IPS-NIHi11 (cell line): Measurements from ENCODE around the gene C8A.

Experiments
- DNase-seq: peaks from one replicate; pipeline ENCODE4 v3.0.0; 2012; ENCODE audit warnings: mixed read lengths, low spot score

C8A gene

DNA sequence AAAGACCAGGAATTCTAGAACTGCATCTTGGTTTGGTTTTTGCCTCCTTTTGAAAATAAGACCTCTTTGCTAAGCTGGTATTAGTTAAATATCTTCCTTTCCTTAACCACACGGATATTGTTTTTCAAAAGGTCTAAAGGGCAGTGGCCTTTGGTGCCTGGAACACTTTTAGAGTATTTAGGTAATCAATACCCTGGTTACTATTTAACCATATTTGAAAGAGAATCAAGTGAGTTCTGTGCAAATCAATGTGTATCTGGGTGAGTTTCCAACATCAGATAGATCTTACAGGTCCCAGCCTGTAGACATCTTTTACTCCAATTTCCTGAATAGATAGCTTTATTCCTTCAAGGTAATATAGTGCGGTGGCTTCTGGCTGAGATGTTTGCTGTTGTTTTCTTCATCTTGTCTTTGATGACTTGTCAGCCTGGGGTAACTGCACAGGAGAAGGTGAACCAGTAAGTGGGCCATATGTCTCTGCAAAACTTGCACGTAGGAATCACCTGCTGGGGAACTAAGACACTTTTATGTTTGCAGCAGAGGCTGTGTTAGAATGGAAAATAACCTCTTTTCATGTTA, at the start of gene C8A:
Gene C8A, plus strand, starts transcription at position 277 of the 579 bp plus-strand sequence. Its CDS starts 105 bp downstream, at position 382.
- DNase-seq = no peak

DNA sequence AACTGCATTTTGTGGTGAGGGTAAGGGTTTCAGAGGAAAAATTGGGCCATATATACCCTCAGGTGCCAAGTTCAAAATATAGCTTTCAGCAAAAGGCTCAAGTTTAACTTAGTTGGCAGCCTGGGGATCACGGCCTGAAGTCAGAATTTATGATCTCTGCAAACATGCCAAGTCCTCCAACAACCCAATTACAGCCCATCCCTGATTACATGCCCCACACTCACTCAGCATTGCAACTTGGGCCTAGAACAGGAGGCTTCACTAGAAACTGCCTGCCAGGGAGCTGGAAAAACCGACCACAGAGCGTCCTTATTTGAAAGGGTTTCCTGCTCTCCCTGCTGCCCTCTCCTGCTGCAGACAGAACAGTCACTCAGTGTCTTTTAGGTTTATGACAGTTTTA, 47.8 kb upstream of the C8A start:
- DNase-seq = no peak

DNA sequence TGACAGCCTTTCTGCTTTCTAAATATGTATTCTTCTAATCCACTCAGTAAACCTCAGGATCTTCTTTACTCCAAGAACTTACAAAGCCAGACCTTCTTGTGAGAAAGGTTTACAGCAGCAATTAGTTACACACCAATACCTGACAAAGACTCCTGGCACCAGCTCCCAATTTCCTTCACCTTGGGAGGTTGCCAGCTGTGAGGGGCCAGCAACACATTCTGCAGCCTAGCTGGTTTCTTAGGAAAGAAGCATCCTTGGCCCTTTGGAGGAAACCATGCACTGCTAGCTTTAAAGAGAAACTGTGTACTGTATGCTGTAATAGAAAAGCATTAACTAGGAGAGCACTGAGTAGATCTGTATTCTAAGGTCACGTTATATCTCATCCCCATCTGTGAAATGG, 46.2 kb upstream of the C8A start:
- no peak for DNase-seq

DNA sequence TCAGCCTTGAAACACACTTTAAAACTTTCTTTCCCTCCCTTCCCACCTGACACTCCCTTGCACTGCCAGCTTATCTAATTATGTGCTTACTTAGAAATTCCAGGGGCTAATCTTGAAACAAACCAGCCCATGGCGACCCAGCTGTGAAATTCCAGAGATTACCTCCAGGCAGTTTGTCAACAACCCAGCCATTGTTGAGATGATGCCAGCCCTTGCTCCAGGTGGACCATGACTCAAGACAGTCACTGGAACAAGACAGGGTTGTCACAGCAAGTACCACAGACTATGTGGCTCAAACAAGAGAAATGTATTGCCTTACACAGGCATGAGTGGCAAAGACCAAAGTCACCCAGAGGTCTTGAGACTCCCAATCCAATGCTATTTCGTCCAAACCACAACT, 43.3 kb upstream of the C8A start:
- DNase-seq = no peak

DNA sequence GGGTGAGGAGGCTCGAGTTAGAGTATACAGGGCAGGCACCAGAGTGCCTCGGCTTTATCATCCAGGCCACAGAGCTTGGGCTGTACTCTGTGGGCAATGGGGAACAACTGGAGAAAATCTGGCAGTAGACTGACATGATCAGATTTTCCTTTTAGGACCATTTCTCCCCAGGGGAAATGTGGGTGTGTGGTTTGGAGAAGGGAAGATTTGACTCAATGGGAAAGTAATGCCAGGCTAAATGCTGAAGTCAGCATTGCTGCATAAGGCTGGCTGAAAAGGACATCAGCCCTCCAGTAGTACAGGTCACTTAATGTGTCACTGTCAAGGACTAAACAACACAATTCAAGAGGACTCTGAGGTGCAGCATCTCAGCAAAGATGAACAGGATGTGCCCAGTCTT, 40.4 kb upstream of the C8A start:
- DNase-seq = no peak

DNA sequence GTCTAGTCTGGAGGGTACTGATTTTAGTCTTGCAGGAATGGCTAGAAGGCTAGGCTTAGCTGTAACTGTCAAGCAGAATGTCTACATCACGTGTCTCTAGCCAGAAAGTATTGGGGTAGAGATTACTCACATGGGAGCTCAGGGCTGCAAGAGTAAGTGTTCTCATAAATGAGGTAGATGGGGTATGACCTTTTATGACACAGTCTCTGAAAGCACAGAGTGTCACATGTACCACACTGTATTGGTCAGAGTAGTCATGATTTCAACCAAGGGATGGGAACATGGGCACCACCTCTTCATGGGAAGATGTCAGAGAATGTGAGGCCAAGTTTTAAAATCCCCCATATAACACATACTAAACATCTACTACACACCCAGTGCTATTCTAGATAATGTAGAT, 38.3 kb upstream of the C8A start:
- DNase-seq = no peak

DNA sequence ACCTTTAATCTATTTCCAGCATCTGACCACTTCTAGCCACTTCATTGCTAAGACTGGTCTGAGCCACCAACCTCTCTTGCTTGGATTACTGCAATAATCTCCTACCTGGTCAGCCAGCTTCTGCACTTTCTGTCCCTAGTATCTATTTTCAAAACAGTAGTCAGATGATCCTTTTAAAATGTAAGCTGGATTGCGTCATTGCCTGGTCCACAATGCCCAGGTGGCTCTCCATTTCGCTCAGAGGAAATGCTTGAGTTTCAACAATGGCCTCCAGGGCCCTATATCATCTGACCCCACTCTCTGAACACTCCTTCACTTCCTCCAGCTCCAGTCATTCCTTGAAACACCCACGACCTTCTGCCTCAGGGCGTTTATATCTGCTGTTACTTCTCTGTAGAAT, 37.7 kb upstream of the C8A start:
- no peak for DNase-seq

DNA sequence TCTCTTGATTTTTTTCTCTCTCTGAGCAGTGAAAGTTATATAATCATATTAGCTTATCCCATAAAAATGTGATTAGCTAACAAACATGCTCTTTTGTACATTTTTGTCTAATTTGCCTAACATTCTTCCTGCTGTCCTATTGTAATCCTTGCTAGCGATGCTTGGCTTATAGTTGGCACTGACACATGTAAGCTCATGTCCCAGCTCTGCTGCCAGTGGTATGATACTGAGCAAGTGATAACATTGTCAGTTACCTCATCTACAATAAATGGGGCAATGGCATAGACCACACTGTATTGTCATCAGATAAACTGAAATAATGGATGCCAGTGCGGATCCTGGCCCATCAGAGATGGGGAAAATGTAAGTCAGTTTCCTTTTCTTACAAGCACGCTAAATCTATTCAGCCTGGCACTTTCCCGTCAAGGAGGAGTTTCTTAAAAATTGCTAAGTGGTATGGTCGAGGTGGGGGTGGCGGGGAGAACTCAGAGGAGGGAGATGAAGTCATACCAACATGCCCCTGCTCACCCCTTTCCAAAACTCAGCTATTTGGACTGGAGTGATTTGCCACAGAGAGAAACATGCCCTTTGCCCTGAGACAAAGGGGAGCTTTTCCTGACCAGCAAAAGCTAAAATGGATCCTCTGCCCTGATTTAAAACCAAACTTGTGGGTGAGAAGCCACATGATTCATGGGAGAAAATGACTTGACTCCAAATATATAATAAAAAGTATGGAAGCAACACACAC, 36.7 kb upstream of the C8A start:
- DNase-seq = no peak

DNA sequence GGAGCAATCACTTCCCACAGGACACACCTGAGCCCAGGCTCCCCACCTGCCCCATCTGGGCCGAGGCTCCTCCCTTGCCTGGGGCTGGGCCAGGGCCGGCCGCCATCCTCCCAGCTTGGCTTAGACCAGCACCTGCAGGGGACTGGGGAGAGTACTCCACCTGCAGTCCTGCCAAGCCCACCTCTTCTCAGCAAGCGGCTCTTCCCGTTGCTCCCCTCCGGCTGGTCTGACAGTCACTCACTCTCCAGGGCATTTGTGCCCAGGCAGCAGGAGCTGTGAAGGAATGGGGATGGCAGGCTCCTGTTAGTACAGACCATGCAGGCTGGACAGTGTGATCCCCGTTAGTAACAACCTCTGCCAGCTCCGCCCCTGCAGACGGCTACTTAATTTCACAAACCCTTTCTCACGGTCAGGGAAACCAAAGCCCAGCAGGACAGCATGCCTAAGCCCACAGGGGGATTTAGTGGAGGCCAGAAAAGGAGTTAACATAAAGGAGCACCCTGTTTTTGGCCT, 35.2 kb upstream of the C8A start, which contains the start of gene FYB2:
Gene FYB2, minus strand, starts transcription at position 18 of the 513 bp plus-strand sequence. CDS start 114 bp downstream, outside the sequence.
- peak; percentile 68 for DNase-seq

DNA sequence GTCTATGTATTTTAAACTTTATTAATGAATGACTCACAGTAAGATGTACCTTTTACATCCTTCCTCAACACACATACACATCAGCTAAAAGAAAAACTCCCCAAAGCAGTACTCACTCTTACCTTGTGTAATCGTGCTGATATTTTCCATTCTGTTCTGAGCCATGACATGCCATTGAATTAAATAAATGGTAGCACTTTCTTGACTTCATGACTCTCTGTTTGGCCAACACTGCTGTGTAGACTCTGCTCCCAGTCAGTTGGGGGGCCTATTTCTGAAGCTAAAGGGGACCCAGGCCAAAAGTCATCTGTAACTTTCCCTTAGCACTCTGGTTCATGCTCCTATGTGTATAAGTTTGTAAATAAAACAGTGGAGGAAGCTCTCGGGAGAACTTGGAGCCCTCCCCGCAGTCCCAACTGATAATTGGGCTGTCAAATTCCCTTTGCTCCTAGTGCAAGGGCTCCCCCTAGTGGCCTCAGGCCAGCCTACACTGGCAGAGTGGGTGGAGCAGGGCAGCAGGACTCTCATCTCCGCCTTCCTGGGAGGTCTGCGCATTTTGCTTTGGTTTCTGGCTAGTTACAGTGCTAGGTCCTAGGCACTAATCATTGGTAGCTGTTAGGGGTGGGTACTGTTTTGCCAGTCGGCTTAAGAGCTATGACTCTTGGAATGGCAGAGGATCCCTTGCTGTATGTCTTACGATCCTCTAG, 33.7 kb upstream of the C8A start:
- DNase-seq = peak; percentile 83

DNA sequence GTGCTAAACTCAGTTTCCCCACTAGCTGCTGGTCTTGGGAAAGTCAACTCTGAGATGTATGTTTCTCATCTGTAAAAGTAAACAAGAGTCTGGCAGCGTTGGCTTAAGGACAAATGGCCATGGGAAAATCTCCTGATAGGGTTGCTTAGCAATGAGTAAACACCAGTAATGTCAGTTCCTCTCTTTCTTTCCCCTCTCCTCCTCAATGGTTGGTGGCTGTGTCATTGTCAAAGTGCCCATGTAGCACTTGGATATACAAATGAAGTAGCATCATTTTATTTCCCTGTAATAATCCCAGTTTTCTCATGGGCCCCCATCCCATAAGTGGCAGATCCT, 33.2 kb upstream of the C8A start:
- no peak for DNase-seq

DNA sequence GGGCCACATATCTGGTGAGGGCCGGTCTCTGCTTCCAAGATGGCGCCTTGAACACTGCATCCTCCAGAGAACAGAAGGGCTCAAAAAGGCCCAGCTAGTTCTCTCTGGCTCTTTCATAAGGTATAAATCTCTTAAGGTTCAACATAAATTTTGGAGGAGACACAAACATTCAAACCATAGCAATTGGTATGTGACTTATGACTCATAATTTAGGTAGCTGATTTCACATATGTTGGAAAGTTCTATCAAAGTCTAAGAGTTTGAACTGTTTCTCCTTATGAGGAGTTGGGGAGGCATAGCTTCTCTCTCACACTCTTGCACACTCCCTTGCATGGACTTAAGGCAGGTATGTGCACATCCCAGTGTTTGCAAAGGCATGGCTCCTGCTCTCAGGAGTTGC, 30.3 kb upstream of the C8A start:
- no peak for DNase-seq

DNA sequence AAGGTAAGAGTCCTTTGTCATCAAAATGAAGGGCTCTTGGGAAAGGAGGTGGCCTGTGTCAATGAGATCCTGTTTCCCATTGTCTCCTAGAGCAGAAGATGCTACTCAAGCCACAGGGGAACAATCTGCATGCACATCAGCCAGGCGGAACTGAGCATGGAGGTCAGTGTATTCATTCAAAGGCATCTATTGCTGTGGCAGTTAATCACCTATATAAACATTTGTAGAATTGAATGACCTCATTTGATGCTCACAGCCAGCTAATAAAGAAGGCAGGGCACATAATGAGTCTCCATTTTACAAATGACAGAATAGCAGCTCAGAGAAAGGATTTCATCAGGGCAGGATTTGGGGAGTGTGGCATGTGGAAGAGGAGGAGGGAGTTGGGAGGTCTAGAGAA, 29.7 kb upstream of the C8A start:
- DNase-seq = no peak

DNA sequence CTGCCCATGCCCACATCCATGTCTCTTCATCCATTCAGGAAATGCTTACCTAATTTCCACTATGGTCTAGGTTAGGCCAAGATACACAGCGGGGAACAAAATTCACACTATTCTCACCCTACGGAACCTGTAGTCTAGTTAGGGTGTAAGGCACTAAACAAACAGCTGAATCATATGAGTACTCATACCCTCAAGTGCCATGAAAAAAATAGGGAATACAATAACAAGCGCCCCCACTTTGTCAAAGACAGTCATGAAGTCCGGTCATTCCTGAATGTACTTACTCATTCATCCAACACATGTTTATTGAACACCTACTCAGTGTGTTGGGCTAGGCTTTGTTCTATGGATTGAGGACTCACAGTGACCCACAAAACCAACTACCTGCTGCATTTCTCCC, 29.2 kb upstream of the C8A start:
- DNase-seq = no peak

DNA sequence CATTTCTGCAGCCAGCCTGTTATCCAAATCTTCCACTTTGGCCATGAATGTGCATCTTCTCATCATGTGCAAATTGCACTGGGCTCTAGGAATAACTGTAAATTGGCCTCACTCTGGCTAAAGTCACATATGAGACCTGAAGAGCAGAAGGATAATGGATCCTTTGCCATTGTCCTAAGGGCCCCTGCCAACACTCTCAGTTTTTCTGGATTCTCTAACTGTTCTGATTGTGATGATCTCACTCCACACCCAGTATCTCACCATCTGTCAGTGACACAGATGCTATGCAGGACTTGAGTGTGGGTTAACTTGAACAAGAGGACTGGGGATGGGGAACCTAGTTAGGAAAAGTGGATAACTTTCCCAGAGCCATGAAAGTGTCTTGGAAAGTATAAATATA, 26.9 kb upstream of the C8A start:
- DNase-seq = no peak

DNA sequence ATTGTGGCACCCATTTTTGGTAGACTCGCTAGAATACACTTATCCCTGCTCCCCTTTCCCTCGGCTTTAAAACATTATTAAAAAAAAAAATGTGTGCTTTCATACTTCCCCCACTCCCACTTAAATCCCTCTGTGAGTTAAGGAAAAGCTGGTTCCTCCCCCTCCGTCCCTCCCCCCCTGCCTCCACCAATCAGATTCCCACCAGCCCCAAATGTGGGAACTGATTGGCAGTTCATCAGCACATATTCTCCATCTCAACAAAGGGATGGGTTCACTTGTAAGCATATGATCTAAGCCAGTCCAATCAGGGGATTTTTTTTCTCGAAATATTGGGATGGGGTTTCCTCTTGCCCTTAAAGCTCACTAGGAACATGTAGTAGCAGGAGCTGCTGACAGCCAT, 24.5 kb upstream of the C8A start:
- DNase-seq = peak; percentile 37

DNA sequence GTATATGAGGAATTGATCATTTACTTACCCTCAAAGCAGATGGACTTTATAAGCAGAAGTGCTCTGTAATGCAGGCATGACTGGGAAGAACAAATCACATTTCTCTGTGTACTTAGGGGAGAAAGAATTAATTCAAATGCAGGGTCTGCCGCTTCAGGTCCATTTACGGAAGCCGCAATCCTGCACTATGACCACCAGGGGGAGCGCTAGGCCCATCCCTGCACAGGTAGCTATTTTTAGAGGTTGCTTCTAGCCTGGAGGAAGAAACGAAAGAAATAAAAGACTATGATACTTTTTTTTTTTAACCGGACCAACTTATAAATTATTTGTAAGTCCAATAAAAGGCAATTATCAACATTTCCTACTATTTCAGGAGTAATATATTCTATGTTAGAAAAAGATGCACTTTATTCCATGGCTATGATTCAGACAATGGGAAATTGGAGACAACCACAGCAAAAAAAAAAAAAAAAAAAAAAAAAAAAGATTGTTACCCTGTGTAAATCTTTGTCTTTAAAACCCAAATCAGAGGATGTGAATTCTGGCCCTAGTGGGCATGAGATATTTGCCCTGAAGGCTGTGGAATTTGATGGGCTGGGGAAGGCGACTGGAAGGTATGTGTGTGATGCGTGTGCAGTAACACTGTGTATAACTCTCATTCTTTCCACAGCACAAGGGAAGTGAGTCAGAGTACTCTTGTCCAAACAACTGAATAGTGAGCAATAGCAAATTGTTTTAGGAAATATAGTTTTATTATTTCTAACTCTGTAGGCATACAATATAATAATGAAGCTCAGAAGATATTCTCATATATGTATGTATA, 22.5 kb upstream of the C8A start:
- peak; percentile 77 for DNase-seq

DNA sequence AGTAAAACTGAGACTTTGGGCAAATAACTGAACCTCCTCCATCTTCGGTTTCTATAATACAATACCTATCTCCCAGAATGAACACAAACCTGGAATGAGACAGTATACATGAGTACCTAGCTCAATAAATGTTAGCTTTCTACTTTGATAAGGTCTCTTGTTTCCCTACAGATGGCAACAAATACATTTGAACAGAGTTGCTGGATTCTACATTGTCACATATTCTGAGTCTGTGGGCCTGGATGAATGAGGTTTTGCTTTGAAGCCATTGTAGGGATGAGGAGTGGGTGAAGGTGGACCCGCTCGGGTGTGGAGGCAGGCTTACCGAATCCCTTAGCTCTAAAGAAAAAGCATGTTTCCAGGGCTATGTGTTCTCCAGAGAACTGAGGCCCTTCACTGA, 21.5 kb upstream of the C8A start:
- no peak for DNase-seq

DNA sequence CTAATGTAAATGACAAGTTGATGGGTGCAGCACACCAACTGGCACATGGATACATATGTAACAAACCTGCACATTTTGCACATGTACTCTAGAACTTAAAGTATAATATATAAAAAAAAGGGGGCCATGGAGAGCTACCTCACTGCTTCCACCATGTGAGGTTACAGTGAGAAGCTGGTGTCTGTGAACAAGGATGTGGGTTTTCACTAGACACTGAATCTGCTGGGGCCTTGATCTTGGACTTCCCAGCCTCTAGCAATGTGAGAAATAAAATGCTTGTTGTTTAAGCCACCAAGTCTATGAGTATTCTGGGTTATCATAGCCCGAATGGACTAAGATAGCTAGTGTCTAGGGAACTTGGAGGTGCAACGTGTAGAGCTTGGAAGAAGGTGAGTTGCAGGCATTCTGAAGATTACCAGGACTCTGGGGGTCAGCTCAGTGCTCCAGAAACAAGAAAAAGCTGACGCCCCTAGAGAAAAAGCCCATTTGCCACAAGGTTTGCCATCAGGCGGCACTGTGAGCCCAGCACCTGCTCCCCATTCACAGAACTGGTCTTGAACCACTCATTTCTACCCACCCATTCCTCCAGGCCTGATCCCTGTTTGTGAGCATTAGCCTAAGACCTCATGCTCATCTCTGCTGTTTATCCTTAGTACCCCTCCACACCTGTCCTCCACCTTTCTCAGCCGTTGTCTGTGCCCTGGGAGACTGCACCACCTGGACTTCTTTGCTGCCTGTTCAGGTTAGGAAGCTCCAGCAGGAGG, 20.3 kb upstream of the C8A start:
- DNase-seq = no peak

DNA sequence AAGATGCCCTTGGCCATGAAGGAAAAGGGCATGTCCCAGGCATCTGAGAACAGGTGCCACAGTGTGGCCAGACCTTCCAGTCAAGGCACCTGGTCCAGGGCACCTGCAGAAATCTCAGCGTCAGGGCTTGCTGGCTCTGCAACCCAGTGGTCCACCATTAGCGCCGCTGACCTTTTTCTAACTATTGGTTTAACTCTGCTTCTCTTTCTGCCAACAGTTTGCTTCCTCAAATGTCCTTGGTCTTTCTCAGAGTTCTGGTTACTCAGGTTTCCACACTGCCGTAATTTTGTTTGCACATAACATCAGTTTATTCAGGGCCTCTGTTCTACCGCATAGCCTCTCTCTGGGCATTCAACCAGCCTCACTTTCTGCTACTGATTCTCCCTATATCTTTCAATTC, 18.9 kb upstream of the C8A start:
- DNase-seq = no peak

DNA sequence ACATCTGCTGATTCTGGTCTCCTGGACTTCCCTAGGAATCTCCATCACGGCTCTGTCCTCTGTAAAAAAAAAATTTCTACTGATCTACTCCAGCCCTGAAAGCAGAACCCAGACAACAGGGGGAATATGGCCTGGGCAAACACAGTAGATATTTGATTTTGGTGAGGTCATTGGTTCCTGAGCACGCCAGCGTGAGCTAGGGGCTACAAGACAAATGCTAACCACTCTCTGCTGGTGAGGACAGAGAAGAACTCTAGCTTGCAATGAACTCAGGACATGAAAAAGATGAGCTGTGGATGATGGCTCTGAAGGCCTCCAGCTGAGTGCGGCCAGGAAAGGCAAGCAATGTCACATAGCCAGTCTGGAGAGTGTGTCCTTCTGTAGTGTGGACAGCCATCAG, 18.2 kb upstream of the C8A start:
- DNase-seq = no peak
